Measurements from ENCODE around the gene MPPE1.
A peak's percentile ranks its signal among the peaks of the same experiment; 100 is the strongest.
"Not testable (repeated sequence)": the region's sequence is repeated elsewhere in the genome, so short reads cannot be mapped to it uniquely, and the experiment has no call there.

MPPE1 gene

GRCh38 chr18:11932393-11932792 is 24.3 kb upstream of the MPPE1 start:
- intact Hi-C loops (cut with DNase I) = no loop called here
- peak in 2 of 10 donors; percentile 58 to 67 for DNase-seq

- no peak for DNase-seq
- intact Hi-C loops (cut with DNase I) = no loop called here
Measured at GRCh38 chr18:11927497-11927896, 19.4 kb upstream of the MPPE1 start.

GRCh38 chr18:11925800-11926481 is 17.8 kb upstream of the MPPE1 start:
- intact Hi-C loops (cut with DNase I) = no loop called here
- no peak for DNase-seq

GRCh38 chr18:11923450-11923849 is 15.3 kb upstream of the MPPE1 start:
- intact Hi-C loops (cut with DNase I) = no loop called here
- DNase-seq = no peak

- intact Hi-C loops (cut with DNase I); DNase-seq: not testable (repeated sequence)
Measured at GRCh38 chr18:11919522-11919921, 11.4 kb upstream of the MPPE1 start.

- intact Hi-C loops (cut with DNase I); DNase-seq: not testable (repeated sequence)
Measured at GRCh38 chr18:11916880-11917279, 8.8 kb upstream of the MPPE1 start.

GRCh38 chr18:11909591-11910026 is 1.5 kb upstream of the MPPE1 start:
- DNase-seq = no peak
- intact Hi-C loops (cut with DNase I) = loop anchor here (2.0 kb wide), 1 partner anchor 59 kb away; the partner anchor contains the start of gene CHMP1B

GRCh38 chr18:11909061-11909455 is 941 bp upstream of the MPPE1 start:
- peak in 1 of 10 donors; percentile 35 for DNase-seq
- intact Hi-C loops (cut with DNase I) = loop anchor here (2.0 kb wide), 1 partner anchor 58 kb away; the partner anchor contains the start of gene CHMP1B

- intact Hi-C loops (cut with DNase I) = no loop called here
- DNase-seq = no peak
Measured at GRCh38 chr18:11906926-11907874, 917 bp downstream of the MPPE1 start.

- intact Hi-C loops (cut with DNase I) = no loop called here
- no peak for DNase-seq
Measured at GRCh38 chr18:11906176-11906575, 1.9 kb downstream of the MPPE1 start.

GRCh38 chr18:11905613-11906012 is 2.5 kb downstream of the MPPE1 start:
- intact Hi-C loops (cut with DNase I) = no loop called here
- DNase-seq = no peak

GRCh38 chr18:11902522-11903292 is 5.4 kb downstream of the MPPE1 start:
- DNase-seq = peak in 7 of 10 donors; percentile 24 to 86 (median 47)
- intact Hi-C loops (cut with DNase I) = no loop called here

- intact Hi-C loops (cut with DNase I) = no loop called here
- no peak for DNase-seq
Measured at GRCh38 chr18:11901826-11902438, 6.2 kb downstream of the MPPE1 start.

GRCh38 chr18:11899063-11899462 is 9.1 kb downstream of the MPPE1 start:
- no peak for DNase-seq
- intact Hi-C loops (cut with DNase I) = no loop called here

- no peak for DNase-seq
- intact Hi-C loops (cut with DNase I) = no loop called here
Measured at GRCh38 chr18:11897781-11898180, 10.3 kb downstream of the MPPE1 start.

GRCh38 chr18:11892438-11892837 is 15.7 kb downstream of the MPPE1 start:
- intact Hi-C loops (cut with DNase I); DNase-seq: not testable (repeated sequence)

GRCh38 chr18:11891737-11892136 is 16.4 kb downstream of the MPPE1 start:
- DNase-seq = no peak
- intact Hi-C loops (cut with DNase I) = no loop called here

- DNase-seq = no peak
- intact Hi-C loops (cut with DNase I) = no loop called here
Measured at GRCh38 chr18:11889284-11889683, 18.8 kb downstream of the MPPE1 start.

GRCh38 chr18:11888726-11889125 is 19.4 kb downstream of the MPPE1 start:
- DNase-seq = no peak
- intact Hi-C loops (cut with DNase I) = no loop called here

All from posterior cingulate gyrus (tissue), 11 donors.